ENCODE results near the gene EME1. TPM values are rescaled to one million over a fixed set of nuclear protein-coding genes. Genes with fewer than 3 reads are reported as not detected.

Gene EME1
- total and polyA plus RNA-seq, 2 of the 4 experiments (the other 2 are of a cell fraction), result 9.1 to 9.4 TPM

GRCh38 chr17:50388728-50389127 is 15.7 kb downstream of the EME1 start:
- Histone ChIP-seq H3K56ac (ENCODE audit: extremely low read depth, insufficient read depth, low read length) (no peak overlapping the region), H3K18ac (ENCODE audit: low read depth, low read length) (no peak overlapping the region), H3K4me3 (ENCODE audit: insufficient read depth, low read depth, low read length) (no peak overlapping the region), H3K27me3 (ENCODE audit: control insufficient read depth, insufficient read depth, low read length) (no peaks in the 10 kb centered on the region), H2AK5ac (ENCODE audit: low read depth, low read length) (no peak overlapping the region), H4K8ac (ENCODE audit: low read depth in 2 of 2, low read length in 2 of 2) (no peak overlapping the region), H2BK20ac (ENCODE audit: low read depth, low read length) (no peak overlapping the region), H2AFZ (replicated peaks; ENCODE audit: low read length, poor library complexity) (no peak overlapping the region), H2AK9ac (replicated peaks; ENCODE audit: low read depth, low read length, poor library complexity) (no peak overlapping the region), H2BK5ac (ENCODE audit: low read depth, low read length, poor library complexity, severe bottlenecking) (no peak overlapping the region), H3K14ac (replicated peaks; ENCODE audit: low read depth, low read length) (no peak overlapping the region), H3K9ac (ENCODE audit: low read depth, low read length) (no peak overlapping the region), H3K4me1 (ENCODE audit: control insufficient read depth, insufficient read depth, low read length) (no peaks in the 10 kb centered on the region), H3K79me1 (ENCODE audit: low read depth in 1 of 2, low read length in 2 of 2) (peaks cover 68 to 83% of the 10 kb centered on the region in 2 experiments), H3K23ac (ENCODE audit: low read depth, low read length) (no peak overlapping the region), H3K4ac (ENCODE audit: low read depth, low read length) (no peak overlapping the region), H3K9me1 (ENCODE audit: insufficient read depth, low read length) (peaks cover 6% of the 10 kb centered on the region; the same call in 1 of the 2 replicates), H2BK120ac (ENCODE audit: low read depth, low read length) (no peak overlapping the region), H3K36me3 (ENCODE audit: control insufficient read depth, insufficient read depth, low read length) (peaks cover 81% of the 10 kb centered on the region), H4K20me1 (ENCODE audit: insufficient read depth, low read length) (peaks cover 57% of the 10 kb centered on the region), H3K4me2 (ENCODE audit: low read depth, low read length) (no peak overlapping the region), H4K91ac (ENCODE audit: insufficient read depth, low read depth, low read length) (no peak overlapping the region), H3K27ac (ENCODE audit: insufficient read depth, low read length) (no peak overlapping the region), H4K5ac (ENCODE audit: low read depth, low read length) (no peak overlapping the region), H2BK15ac (ENCODE audit: low read depth, low read length) (no peak overlapping the region), H3K9me3 (ENCODE audit: control insufficient read depth, insufficient read depth, low read length) (no peaks in the 10 kb centered on the region)
- dilution Hi-C loops (cut with HindIII; ENCODE audit: low sequenced_read_pairs, unreplicated experiment), result no loop called here
- DNase-seq, result no peak
- POLR2A ChIA-PET (ENCODE audit: unreplicated experiment), result no interaction called here
- no peak for ATAC-seq (ENCODE audit: low read depth)
- in situ Hi-C loops (cut with MboI; ENCODE audit: low sequenced_read_pairs), result no loop called here
- BruUV-seq (replicated peaks), result no TSS peak
- WGBS, 2 experiments (ENCODE audit: extremely low coverage in 2 of 2, insufficient read length in 1 of 2), result 100% methylated on average over 1 of the region's 3 CpGs; no CpG with 5 or more reads in 1 of the 2 experiments
- intact Hi-C loops (cut with micrococcal nuclease), result no loop called here
- TF ChIP-seq RAD21 (IDR thresholded peaks at IDR 0.05; ENCODE audit: low read length) (no peak), CHD1 (IDR thresholded peaks at IDR 0.05; ENCODE audit: low read depth, low read length) (no peak), MAFK (IDR thresholded peaks at IDR 0.05; ENCODE audit: low read depth, low read length) (no peak), POLR2A (IDR thresholded peaks at IDR 0.05; ENCODE audit: low read depth, low read length) (no peak), RCOR1 (IDR thresholded peaks at IDR 0.05; ENCODE audit: insufficient replicate concordance, low read length) (no peak), SMC3 (IDR thresholded peaks at IDR 0.05; ENCODE audit: low read depth, low read length) (no peak), MAZ (IDR thresholded peaks at IDR 0.05; ENCODE audit: borderline replicate concordance, low read depth, low read length) (no peak), USF2 (IDR thresholded peaks at IDR 0.05; ENCODE audit: low read depth, low read length) (no peak), NFE2L2 (IDR thresholded peaks at IDR 0.05; ENCODE audit: low read depth, low read length) (no peak), BHLHE40 (IDR thresholded peaks at IDR 0.05; ENCODE audit: low read depth, low read length) (no peak), ELK1 (IDR thresholded peaks at IDR 0.05; ENCODE audit: borderline replicate concordance, low read depth, low read length) (no peak), FOS (IDR thresholded peaks at IDR 0.05; ENCODE audit: low read depth, low read length) (no peak), CEBPB (IDR thresholded peaks at IDR 0.05; ENCODE audit: low read depth, low read length) (no peak), RFX5 (IDR thresholded peaks at IDR 0.05; ENCODE audit: low read depth, low read length) (no peak)
- TF ChIP-seq, protein P1, sequence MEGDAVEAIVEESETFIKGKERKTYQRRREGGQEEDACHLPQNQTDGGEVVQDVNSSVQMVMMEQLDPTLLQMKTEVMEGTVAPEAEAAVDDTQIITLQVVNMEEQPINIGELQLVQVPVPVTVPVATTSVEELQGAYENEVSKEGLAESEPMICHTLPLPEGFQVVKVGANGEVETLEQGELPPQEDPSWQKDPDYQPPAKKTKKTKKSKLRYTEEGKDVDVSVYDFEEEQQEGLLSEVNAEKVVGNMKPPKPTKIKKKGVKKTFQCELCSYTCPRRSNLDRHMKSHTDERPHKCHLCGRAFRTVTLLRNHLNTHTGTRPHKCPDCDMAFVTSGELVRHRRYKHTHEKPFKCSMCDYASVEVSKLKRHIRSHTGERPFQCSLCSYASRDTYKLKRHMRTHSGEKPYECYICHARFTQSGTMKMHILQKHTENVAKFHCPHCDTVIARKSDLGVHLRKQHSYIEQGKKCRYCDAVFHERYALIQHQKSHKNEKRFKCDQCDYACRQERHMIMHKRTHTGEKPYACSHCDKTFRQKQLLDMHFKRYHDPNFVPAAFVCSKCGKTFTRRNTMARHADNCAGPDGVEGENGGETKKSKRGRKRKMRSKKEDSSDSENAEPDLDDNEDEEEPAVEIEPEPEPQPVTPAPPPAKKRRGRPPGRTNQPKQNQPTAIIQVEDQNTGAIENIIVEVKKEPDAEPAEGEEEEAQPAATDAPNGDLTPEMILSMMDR (conservative IDR thresholded peaks at IDR 0.05; ENCODE audit: low read depth, low read length), result no peak
- CTCF ChIA-PET, result interaction anchor here (1.3 kb wide), 1 partner anchor 9 kb away, joined by 4 read pairs; the partner anchor contains the start of gene LRRC59
